ENCODE data around the gene NAA15.
A peak's percentile ranks its signal among the peaks of the same experiment; 100 is the strongest.
"Not testable (repeated sequence)": the region's sequence is repeated elsewhere in the genome, so short reads cannot be mapped to it uniquely, and the experiment has no call there.

Gene NAA15

DNA sequence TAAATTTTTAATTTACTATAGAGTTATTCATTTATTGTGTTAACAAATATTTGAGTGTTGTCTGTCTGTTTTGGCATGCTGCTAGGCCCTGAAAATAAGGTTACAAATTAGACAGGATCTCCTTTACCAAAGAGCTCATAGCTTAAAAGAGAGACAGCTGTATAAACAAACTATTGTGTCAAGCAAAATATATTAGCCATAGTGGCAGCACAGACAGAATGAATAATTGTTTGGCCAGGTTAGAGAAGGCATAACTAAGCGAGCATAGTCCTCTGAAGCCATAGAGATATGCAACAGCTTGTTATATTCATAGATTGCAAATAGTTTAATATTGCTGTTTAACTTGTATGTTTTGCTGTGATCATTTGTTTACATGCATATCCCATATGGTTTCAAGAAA is 67.7 kb downstream of the NAA15 start:
- no peak for DNase-seq

DNA sequence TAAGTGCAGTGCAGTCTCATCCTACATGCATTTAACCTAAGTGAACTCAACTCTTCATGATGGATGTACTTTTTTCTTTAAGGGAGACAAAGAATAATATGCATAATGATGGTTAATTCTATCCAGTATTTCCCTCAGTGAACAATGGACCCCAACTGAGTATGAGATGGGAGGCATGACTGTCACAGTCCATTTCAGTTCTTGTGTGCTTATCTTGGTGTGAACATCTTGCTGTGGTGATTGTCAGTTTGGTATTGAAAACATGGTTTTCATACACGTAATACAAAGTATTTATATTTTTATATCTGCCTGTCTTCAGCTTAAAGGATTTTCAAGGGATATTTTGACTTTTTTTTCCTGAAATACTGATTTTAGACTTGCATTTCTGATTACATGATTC is 72.9 kb downstream of the NAA15 start:
- DNase-seq, result no peak

DNA sequence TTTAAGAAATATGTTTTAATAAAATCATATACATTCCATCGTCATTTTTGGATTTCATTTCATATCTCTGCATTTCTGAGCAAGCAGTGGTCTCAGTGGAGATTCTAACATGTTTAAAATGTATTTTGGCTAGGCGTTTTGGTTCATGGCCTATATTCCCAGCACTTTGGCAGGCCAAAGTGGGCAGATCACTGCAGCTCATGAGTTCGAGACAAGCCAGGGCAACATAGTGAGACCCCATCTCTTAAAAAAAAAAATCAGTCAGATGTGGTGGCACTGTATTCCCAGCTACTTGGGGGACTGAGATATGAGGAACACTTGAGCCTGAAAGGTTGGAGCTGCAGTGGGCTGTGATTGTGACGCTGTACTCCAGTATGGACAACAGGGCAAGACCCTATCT is 85.1 kb downstream of the NAA15 start:
- no peak for DNase-seq

DNA sequence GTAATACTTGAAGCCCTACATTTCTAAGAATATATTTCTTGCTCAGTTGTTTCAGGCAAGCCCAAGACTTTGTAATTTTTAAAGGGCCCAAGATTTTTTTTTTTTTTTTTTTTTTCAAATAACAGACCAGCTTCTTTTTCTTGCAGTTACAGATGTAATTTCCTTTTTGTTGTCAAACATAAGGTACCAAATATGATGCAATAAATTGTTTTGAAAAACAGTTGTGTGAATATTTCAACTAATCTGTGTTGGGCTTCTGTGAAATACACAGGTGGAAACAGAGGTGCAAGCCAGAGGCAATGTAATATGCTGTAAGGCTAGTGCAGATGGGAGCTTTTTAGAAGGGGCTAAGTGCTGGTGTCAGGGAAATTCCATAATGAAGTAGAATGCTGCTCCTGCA is 87.8 kb downstream of the NAA15 start:
- no peak for DNase-seq

DNA sequence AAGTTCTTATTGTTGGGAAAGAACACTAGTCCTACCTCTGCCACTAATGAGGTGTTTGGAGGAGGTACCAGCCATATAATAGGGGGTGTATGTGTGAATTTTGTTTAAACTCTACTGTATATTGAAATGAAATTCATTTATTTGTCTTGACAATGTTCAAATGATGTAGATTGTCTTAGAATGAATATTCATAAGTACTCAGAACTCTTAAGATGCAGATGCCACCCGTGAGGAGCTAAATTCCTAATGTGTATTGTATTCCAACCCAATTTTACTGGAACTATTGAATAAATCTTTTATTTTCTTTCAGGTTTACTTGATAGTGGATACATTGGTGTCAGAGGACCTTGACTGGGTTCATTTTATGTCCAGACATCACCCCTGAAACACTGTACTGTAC is 88.7 kb downstream of the NAA15 start:
- DNase-seq, result no peak

DNA sequence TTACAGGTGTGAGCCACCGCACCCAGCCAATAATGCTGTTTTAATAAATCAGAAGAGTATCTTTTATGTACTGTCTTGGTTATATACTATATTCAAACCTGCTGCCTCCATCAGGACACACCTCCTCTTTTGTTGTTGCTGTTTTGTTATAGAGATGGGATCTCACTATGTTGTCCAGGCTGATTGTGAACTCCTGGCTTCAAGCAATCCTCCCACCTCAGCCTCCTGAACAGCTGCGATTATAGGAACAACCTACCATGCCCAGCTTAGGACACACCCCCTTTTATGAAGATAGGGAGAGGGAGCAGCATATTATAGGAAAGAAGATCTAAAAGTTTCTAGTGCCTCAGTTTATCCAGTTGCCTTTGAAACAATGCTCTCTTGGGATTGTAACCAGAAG is 90.4 kb downstream of the NAA15 start:
- DNase-seq, result no peak

DNA sequence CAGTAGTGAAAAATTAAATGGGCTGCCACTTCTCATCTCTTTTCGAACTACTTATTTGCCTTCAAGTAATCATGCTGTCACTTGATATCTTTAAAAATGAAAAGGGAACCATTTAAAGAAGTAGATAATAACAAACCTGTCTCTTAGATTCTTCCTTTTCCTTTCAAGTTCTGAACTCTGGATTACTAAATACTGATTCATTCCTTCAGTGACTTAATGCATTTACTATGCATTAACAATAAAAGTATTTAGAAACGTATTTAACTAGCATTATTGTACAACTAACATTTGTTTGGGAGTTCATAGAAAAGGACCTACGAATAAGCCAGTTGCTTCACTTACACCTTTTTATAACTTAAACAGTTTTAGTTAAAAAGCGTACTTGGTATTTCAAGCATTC is 91.5 kb downstream of the NAA15 start:
- no peak for DNase-seq

DNA sequence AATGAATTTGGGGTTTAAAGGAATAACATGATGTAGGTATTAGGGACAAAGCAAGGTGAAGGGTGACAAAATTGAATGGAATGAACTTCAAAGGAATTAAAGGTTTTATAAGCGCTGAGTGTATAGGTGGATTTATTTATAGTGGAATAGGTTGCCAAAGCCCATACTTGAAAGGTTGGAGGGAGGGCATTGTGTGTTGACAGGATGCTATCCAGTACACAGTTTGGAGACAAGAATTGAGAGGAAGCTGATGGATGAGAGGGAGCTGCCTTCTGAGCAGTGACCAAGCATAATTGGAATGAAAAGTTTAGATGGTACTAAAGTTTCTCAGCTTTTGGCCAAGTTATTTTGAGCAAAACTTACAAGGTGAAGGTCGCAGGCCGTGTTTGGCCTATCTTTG is 100.1 kb downstream of the NAA15 start:
- no peak for DNase-seq

DNA sequence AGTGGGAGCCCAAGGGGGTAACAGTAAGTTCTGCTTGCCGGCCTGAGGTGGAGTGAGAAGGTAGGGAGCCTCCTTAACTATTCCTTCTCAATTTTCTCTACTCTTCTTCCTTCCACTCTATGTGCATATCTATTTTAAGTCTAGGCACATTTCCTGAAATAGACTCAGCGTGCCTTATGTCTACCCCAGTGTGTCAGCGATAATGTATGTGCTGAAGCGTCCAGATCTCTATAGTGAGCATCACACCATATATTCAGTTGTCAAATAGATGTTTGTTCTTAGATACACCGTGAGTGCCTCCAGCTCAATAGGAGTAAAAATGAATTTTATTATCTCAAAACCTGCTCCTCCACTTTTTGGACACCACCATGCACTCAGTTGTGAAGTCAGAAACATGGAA is 101.1 kb downstream of the NAA15 start:
- no peak for DNase-seq

DNA sequence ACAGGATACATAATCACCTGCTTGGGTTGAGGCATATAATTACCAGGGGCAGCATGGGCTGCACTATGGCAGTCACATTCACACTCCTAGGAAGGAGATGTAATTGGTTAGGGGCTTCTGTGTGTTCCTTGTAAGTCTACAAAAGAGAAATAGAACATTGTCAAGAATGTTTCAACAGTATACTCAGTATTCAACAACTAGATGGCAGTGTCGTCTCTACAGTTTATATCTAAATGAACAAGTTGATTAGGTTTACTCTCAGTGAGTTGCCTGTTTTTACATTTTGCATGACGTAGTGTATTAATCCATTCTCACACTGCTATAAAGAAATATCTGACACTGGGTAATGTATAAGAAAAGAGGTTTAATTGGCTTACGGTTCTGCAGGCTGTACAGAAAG is 102.2 kb downstream of the NAA15 start:
- DNase-seq, result no peak

DNA sequence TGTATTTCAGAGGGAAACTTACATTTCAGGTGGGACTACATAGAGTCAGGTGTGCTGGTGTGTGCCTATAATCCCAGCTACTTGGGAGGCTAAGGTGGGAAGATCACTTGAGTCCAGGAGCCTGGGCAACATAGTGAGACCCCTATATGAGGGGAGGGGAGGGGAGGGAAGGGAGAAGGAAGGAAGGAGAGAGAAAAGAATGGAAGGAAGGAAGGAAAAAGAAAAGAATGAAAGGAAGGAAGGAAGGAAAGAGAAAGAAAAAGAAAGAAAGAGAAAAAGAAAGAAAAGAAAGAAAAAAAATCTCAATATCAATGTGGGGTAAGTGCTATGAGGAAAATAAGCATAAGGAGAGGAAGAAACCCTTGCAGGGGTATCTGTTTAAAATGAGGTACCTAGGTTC is 109.0 kb downstream of the NAA15 start:
- DNase-seq, result no peak

DNA sequence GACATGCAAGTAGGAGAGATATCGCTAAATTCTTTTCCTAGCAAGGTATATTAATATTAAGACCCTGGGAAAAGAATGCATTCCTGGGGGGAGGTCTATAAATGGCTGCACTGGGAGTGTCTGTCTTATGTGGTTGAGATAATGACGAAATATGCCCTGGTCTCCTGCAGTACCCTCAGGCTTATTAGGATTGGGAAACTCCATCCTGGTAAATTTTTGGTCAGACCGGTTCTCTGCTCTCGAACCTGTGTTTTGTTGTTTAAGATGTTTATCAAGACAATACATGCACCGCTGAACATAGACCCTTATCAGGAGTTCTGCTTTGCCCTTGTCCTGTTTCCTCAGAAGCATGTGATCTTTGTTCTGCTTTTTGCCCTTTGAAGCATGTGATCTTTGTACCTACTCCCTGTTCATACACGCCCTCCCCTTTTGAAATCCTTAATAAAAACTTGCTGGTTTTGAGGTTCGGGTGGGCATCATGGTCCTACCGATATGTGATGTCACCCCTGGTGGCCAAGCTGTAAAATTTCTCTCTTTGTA is 113.4 kb downstream of the NAA15 start:
- peak; percentile 86 for DNase-seq

DNA sequence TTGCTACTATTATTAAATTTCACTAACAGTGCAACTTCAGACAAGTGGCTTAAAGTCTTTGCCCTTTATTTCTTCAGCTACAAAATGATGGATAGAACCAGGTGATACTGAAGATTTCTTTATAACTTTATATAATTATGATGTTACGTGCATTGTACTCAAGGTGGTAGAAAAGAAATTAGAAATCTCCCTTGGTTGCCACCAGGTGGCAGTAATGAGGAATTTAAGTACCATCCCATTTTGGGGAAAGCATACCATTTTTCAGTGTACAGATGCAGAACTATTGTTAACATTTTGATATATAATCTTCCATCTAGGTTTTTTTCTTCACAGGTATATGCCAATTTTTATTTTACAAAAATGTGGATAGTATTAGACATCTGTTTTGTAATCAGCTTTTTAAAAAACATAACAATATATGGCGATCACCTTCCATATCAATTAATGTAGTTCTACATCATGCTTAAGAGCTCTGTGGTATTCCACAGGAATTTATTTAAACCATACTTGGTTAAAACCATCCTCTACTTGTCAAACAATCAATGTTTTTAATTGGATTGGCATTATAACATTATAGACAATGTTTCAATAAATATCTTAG is 114.9 kb downstream of the NAA15 start:
- peak; percentile 43 for DNase-seq

DNA sequence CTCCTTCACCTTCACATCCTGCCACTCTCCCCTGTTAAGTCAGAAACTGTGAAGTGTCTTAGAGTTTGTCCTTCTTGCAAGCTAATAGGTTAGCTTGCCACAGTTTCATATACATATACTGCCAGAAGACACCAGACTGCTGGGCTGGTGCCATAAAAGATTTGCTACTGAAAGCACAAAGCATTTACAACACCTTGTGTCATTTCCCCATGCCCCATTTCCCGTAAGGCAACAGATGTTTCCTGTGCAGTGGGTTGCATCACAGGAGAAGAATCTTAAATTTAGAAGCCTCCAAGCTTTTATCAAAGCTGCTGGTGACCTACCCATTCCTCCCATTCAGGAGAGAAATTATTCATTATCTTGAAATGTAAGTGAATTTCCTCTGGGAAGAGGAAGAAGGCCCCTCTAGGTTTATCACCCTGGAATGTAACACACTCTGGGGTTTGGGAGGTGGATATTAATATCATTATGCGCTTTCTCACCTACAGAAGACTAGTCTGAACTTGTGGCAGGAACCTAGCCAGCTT is 118.1 kb downstream of the NAA15 start:
- peak; percentile 98 for DNase-seq

DNA sequence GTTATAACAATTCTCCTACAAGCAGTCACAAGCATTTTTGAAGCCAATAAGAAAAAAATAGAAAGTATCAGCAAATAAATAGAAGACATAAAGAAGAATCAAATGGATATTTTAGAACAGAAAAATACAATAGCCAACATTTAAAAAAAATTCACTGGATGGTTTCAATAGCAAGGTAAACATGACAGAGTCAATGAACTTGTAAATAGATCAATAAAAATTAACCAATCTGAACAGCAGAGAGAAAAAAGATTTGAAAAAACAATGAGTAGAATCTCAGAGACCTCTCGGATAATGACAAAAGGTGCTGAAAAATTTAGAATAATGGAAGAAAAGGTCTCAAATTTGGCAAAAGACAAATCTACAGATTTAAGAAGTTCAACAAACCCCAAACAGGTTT is 119.3 kb downstream of the NAA15 start:
- DNase-seq, result no peak

DNA sequence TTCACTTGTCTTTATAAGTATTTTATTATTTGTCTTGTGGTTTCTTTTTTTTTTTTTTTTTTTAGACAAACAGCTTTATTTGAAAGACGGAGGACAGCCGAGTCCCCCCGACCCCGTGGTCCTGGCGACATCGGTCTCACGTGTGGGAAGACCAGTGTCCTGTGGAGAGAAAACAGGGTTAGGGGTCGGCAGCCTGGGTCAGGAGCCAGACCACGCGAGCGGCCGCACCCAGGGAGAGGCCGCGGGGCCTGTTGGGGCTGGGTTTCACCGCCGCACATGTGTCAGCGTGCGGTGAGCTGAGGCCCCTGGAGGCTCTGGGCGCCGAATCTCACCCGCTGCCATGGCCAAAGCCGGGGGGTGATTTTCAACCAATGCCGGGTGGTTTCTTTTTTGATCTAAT is 134.8 kb downstream of the NAA15 start:
- no peak for DNase-seq

DNA sequence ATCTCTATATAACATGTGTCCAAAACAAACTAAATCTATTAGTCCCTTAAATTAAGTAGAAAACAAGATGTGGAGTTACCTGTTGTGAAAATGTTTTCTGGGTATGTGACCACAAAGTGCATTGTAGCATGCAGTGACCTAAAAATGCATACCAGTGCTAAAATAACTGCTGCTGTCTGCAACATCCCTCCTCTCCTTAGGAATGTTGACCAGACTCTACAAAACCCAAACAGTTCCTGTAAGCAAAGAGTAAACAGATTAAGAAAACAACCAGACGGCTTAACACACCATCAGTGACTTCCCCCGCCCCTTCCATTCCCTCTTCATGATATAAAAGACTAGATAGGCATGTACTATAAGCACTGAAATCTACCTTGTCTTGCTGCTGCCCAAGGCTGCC is 136.8 kb downstream of the NAA15 start:
- no peak for DNase-seq

DNA sequence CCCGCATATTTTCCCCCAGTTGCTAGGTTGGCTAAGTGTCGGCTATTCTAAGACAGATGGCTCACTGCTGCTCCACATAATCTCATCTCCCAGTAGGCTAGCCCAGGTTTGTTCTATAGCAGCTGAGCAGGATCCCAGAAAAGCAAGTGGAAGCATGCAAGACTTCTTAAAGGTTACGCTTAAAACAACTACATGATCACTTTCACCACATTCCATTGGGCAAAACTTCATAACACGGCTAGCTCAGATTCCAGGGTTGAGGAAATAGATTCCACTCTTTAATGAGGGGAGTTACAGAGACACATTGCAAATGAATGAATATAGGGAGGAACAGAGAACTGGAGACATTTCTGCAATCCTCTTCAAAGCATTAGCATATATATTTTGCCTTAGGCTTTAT is 139.7 kb downstream of the NAA15 start:
- no peak for DNase-seq

DNA sequence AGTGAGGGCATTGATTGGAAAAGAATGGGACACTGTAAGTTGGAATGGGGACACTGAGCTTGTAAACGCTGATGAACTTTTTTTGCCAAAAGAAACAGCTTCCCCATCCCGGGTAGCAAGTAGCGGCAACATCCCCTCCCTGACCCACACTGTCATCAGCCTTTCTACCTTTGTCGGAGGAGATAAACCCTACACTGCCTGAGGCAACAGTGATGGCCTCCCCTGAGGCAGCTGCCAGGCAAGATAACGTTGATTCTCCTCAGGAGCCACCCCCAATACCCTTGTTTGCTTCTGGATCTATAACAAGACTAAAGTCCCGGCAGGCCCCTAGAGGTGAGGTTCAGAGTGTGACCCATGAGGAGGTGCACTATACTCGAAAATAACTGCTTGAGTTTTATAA is 142.4 kb downstream of the NAA15 start:
- DNase-seq, result no peak

DNA sequence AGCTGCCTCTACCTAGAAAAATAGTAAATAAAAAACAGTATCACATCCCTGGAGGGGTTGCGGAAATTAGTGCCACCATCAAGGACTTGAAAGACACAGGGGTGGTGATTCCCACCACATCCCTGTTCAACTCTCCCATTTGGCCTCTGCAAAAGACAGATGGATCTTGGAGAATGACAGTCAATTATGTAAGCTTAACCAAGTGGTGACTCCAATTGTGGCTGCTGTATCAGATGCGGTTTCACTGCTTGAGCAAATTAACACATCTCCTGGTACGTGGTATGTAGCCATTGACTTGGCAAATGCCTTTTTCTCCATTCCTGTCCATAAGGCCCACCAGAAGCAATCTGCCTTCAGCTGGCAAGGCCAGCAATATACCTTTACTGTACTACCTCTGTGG is 143.6 kb downstream of the NAA15 start:
- DNase-seq, result not testable (repeated sequence)

DNA sequence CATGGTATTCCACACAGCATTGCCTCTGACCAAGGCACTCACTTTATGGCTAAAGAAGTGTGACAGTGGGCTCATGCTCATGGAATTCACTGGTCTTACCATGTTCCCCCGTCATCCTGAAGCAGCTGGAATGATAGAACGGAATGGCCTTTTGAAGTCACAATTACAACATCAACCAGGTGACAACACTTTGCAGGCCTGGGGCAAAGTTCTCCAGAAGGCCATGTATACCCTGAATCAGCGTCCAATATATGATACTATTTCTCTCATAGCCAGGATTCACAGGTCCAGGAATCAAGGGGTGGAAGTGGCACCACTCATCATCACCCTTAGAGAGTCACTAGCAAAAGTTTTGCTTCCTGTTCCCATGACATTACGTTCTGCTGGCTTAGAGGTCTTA is 145.8 kb downstream of the NAA15 start:
- DNase-seq, result not testable (repeated sequence)

DNA sequence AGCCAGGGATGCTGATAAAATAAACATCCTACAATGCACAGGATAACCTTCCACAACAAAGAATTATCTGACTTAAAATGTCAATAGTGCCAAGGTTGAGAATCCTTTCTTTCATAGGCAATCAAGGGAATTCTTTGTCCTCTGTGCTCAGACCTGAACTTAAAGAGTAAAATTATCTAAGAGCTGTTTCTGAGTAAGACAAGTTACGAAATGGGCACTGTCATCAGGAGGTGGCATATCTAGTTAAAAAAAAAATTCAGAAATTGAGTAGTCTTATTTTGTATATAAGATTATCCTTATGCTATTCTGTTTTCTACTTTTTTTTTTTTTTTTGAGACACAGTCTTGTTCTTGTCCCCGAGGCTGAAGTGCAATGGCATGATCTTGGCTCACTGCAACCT is 149.3 kb downstream of the NAA15 start:
- DNase-seq, result no peak

DNA sequence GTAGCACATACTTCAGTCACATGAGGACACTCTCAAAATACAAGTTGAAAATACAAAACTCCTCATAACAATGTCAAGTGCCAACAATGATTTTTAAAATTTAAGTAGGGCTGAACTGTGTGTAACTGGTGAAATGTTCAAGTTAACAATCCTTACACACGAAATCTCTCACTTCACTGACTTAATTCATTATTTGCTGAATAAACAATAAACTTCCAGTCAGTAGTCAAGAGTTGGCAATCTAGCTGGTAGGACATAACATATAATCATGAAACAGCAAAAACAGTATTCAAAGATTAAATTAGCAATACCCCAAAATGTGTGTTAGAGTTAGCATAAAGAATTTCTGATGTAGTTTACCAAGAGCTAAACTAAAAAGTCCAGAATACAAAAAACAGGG is 150.7 kb downstream of the NAA15 start:
- DNase-seq, result no peak

DNA sequence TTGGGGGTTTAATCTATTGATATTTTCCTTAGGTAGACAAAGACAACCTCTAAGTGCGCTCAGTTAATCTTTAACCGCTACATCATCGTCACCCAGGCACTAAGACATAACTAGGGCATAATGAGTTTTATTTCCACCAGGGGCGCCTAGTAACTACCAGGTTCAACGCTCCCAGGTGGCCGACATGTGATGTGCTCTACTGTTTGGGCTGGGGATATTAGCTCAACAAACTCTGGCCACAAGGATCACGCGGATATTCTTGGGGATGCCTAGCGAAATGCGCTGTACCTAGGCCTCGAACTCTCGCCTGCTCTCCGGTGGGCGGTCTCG is 151.7 kb downstream of the NAA15 start:
- DNase-seq, result peak; percentile 69

DNA sequence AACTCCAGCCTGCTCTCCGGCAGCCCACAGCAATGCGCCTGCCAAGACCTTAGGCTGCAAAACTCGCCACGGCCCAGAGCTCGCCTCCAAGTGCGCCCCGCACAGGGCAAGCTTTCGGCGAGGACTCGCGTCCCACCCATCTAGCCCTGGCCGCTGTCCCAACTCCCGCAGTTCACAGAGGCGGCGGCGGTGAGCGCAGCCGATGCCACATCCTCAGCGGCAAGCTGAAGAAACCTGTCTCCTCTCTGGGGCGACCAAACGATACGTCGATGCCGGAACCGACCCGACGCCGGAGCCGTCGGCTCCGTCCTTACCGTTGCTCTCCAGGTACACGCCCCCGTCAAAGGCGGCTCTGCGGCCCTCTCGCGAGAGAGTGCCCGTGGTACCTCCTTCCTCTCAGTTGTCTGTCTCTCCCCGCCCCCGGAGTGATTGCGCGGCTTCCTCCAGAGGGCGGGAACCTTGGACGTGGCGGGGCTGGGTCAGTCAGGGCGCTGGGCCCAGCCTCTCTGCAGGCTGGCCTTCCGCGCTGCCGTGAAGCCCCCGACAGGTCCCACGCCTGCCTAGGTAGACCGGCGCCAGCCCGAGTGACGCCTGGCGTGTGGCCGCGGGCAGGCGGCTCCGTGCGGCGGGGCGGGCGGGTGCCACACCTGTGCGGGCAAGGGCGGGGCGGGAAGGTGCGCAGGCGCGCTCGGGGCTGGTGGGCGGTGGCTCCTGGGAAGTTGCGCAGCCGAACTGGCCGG is 152.2 kb downstream of the NAA15 start:
- peak; percentile 90 for DNase-seq
